ENCODE results near the gene ARID1B.

DNA sequence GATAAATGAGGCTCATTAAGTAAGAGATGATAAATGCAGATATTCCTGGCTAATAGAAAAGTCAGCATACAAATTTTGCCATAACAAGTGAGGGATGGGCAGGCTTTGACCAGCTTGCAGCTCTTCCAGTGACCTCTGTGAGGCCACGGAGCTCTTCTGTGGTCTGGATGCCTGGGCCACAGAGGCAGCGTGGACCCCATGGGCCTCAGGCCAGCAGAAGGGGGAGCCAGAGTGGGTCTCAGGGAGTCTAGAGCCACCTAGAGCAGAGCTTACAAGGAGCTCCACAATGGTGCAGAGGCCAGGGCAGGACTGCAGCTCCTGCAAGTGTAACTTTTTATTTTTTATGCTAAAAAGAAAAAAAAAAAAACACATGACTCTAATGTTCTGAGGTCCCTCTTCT lies 165.1 kb downstream of the ARID1B start:
- TF ChIP-seq, protein P1, sequence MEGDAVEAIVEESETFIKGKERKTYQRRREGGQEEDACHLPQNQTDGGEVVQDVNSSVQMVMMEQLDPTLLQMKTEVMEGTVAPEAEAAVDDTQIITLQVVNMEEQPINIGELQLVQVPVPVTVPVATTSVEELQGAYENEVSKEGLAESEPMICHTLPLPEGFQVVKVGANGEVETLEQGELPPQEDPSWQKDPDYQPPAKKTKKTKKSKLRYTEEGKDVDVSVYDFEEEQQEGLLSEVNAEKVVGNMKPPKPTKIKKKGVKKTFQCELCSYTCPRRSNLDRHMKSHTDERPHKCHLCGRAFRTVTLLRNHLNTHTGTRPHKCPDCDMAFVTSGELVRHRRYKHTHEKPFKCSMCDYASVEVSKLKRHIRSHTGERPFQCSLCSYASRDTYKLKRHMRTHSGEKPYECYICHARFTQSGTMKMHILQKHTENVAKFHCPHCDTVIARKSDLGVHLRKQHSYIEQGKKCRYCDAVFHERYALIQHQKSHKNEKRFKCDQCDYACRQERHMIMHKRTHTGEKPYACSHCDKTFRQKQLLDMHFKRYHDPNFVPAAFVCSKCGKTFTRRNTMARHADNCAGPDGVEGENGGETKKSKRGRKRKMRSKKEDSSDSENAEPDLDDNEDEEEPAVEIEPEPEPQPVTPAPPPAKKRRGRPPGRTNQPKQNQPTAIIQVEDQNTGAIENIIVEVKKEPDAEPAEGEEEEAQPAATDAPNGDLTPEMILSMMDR (IDR thresholded peaks at IDR 0.05) = no peak
- TF ChIP-seq EZH2 (IDR thresholded peaks at IDR 0.05; ENCODE audit: borderline replicate concordance, insufficient read depth, low read depth, low read length, poor library complexity, severe bottlenecking) = no peak
